Neural progenitor cell (in vitro differentiated cells): Measurements from ENCODE around the gene OIP5. TPM values are rescaled to one million over a fixed set of nuclear protein-coding genes. Genes with fewer than 3 reads are reported as not detected.
A peak's percentile ranks its signal among the peaks of the same experiment; 100 is the strongest.
"Not testable (repeated sequence)": the region's sequence is repeated elsewhere in the genome, so short reads cannot be mapped to it uniquely, and the experiment has no call there.

Experiments used
- DNase-seq: peaks from one replicate; pipeline ENCODE4 v3.0.0-alpha.2; 2016; ENCODE audit warnings: low spot score
- H2AFZ ChIP-seq: fragments of 200-600 bp; sonication (generic); replicated peaks from 2 replicates; pipeline ENCODE4 v1.6.1; 2016; ENCODE audit warnings: antibody characterized with exemption
- H3F3A ChIP-seq: fragments of 200-600 bp; sonication (generic); 2 replicates; pipeline ENCODE4 v1.6.1; 2016; ENCODE audit warnings: antibody characterized with exemption, low read depth
- H3K27ac ChIP-seq: fragments of 200-600 bp; sonication (generic); 2 replicates; pipeline ENCODE4 v1.5.1; 2016; ENCODE audit warnings: mild to moderate bottlenecking
- H3K27me3 ChIP-seq: fragments of 200-600 bp; sonication (generic); 2 replicates; pipeline ENCODE4 v1.6.1; 2016; ENCODE audit warnings: mild to moderate bottlenecking, moderate library complexity
- H3K36me3 ChIP-seq: fragments of 200-600 bp; sonication (generic); 2 replicates; pipeline ENCODE4 v1.5.1; 2016
- H3K4me1 ChIP-seq: fragments of 200-600 bp; sonication (generic); 2 replicates; pipeline ENCODE4 v1.6.1; 2016; ENCODE audit warnings: mixed run types
- H3K4me2 ChIP-seq: fragments of 200-600 bp; sonication (generic); 2 replicates; pipeline ENCODE4 v1.6.1; 2016
- H3K4me3 ChIP-seq: fragments of 200-600 bp; sonication (generic); 2 replicates; pipeline ENCODE4 v1.5.1; 2016
- H3K79me2 ChIP-seq: fragments of 200-600 bp; sonication (generic); 2 replicates; pipeline ENCODE4 v1.6.1; 2016; ENCODE audit warnings: low read depth
- H3K9ac ChIP-seq: fragments of 200-600 bp; sonication (generic); 2 replicates; pipeline ENCODE4 v1.6.1; 2016
- H3K9me3 ChIP-seq: fragments of 200-600 bp; sonication (generic); 2 replicates; pipeline ENCODE4 v1.5.1; 2016; ENCODE audit warnings: low read depth
- H4K20me1 ChIP-seq: fragments of 200-600 bp; sonication (generic); 2 replicates; pipeline ENCODE4 v1.6.1; 2016; ENCODE audit warnings: low read depth
- H3K27ac Mint-ChIP-seq: 3 replicates; pipeline ENCODE4 v1.8.0; 2021; ENCODE audit warnings: mixed read lengths
- H3K27me3 Mint-ChIP-seq: 2 replicates; pipeline ENCODE4 v1.8.0; 2022; ENCODE audit warnings: low read depth, mild to moderate bottlenecking, inconsistent platforms, moderate library complexity, mixed read lengths; ENCODE audit not compliant: insufficient read depth
- H3K36me3 Mint-ChIP-seq: 3 replicates; pipeline ENCODE4 v1.8.0; 2021; ENCODE audit warnings: mixed read lengths
- H3K4me1 Mint-ChIP-seq: 3 replicates; pipeline ENCODE4 v1.8.0; 2021; ENCODE audit warnings: mixed read lengths
- H3K4me3 Mint-ChIP-seq: 3 replicates; pipeline ENCODE4 v1.8.0; 2021; ENCODE audit warnings: mild to moderate bottlenecking, moderate library complexity, mixed read lengths
- H3K9me3 Mint-ChIP-seq: 3 replicates; pipeline ENCODE4 v1.8.0; 2020; ENCODE audit warnings: mixed read lengths
- EZH2 ChIP-seq: fragments of 200-600 bp; sonication (generic); IDR thresholded peaks from 2 replicates; pipeline ENCODE4 v1.6.1; 2017; ENCODE audit warnings: antibody characterized with exemption, mild to moderate bottlenecking, moderate library complexity
- EZH2phosphoT487 ChIP-seq: fragments of 200-600 bp; sonication (generic); IDR thresholded peaks from 2 replicates; pipeline ENCODE4 v1.6.1; 2017; ENCODE audit warnings: antibody characterized with exemption
- total RNA-seq: library from RNA; depleted of rRNA; stranded (reverse); fragments of >200 nt; gene quantifications from 2 replicates; pipeline ENCODE4 v1.2.3, GENCODE V29; 2015; ENCODE audit warnings: low replicate concordance
- TF ChIP-seq, protein P1 (sequence below): fragments of 200-600 bp; sonication (generic); IDR thresholded peaks from 2 replicates; pipeline ENCODE4 v1.5.1; 2017; ENCODE audit warnings: antibody characterized with exemption, mild to moderate bottlenecking

The OIP5 gene
- total RNA-seq, 1 donor from 2014 or later: 70.2 TPM

DNA sequence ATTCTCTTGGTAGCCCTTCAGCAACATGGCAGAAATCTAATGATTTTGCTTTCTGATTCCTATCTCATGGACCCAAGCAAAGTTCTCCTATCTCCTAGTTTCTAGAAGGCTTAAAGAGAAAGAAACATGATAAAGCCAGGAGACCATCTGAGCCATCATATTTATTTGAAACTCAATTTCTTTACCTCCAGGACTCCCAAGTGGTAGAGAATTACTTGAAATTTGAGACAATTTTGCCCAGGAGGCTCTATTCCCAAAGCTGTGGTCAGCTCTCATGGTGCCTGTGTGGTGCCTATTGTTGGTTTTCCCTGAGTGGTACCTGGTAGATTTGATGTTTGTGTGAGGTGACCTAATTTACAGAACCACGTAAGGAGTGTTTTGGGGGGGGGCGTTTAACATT is 62.5 kb downstream of the OIP5 start:
- Mint-ChIP-seq H3K4me3 (no peak overlapping the region), H3K27ac (no peak overlapping the region), H3K36me3 (peaks cover 19% of the 10 kb centered on the region), H3K4me1 (no peaks in the 10 kb centered on the region), H3K9me3 (no peaks in the 10 kb centered on the region), H3K27me3 (no peaks in the 10 kb centered on the region)
- Histone ChIP-seq H3K9ac (no peak overlapping the region), H2AFZ (no peak overlapping the region), H4K20me1 (no peaks in the 10 kb centered on the region), H3K4me3 (no peak overlapping the region), H3K4me2 (no peak overlapping the region), H3K27ac (no peak overlapping the region), H3K9me3 (no peaks in the 10 kb centered on the region), H3F3A (no peaks in the 10 kb centered on the region), H3K27me3 (no peaks in the 10 kb centered on the region), H3K36me3 (no peaks in the 10 kb centered on the region), H3K79me2 (no peaks in the 10 kb centered on the region), H3K4me1 (no peaks in the 10 kb centered on the region)
- DNase-seq: no peak
- TF ChIP-seq, protein P1, sequence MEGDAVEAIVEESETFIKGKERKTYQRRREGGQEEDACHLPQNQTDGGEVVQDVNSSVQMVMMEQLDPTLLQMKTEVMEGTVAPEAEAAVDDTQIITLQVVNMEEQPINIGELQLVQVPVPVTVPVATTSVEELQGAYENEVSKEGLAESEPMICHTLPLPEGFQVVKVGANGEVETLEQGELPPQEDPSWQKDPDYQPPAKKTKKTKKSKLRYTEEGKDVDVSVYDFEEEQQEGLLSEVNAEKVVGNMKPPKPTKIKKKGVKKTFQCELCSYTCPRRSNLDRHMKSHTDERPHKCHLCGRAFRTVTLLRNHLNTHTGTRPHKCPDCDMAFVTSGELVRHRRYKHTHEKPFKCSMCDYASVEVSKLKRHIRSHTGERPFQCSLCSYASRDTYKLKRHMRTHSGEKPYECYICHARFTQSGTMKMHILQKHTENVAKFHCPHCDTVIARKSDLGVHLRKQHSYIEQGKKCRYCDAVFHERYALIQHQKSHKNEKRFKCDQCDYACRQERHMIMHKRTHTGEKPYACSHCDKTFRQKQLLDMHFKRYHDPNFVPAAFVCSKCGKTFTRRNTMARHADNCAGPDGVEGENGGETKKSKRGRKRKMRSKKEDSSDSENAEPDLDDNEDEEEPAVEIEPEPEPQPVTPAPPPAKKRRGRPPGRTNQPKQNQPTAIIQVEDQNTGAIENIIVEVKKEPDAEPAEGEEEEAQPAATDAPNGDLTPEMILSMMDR: no peak
- no peak for TF ChIP-seq EZH2
- no peak for TF ChIP-seq EZH2phosphoT487

DNA sequence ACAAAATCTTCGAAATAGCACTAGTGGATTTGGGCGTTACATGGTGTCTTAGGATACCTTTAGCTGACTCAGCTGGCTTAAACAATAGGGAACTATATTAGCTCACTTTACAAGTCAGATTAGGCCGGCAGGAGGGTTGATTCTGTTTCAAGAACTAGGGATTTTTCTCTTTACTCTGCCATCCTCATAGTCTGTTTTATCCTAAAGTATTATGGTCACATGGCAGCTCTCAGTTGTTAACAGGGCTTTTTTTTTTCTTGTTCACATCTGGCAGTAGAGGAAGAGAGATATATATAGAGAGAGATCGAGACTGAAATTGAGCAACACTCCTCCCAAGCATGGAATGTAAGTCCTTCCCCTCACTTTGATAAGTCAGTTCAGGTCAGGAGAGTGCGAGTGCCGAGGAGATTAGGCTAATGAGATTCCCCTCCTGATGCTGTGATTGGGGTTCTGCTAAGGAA is 68.5 kb downstream of the OIP5 start:
- Mint-ChIP-seq H3K27me3 (peaks cover 2% of the 10 kb centered on the region), H3K27ac (no peak overlapping the region), H3K4me3 (no peak overlapping the region), H3K4me1 (peaks cover 5% of the 10 kb centered on the region), H3K9me3 (no peaks in the 10 kb centered on the region), H3K36me3 (peaks cover 25% of the 10 kb centered on the region)
- DNase-seq: peak; percentile 70
- TF ChIP-seq, protein P1: no peak
- TF ChIP-seq EZH2phosphoT487: no peak
- TF ChIP-seq EZH2: no peak
- Histone ChIP-seq H3F3A (peaks cover 11% of the 10 kb centered on the region), H3K9ac (no peak overlapping the region), H2AFZ (no peak overlapping the region), H3K27me3 (no peaks in the 10 kb centered on the region), H3K79me2 (no peaks in the 10 kb centered on the region), H3K9me3 (no peaks in the 10 kb centered on the region), H3K36me3 (no peaks in the 10 kb centered on the region), H3K4me3 (no peak overlapping the region), H4K20me1 (peaks cover 3% of the 10 kb centered on the region), H3K4me2 (peak overlapping the region; percentile 39), H3K4me1 (peaks cover 10% of the 10 kb centered on the region), H3K27ac (no peak overlapping the region)

DNA sequence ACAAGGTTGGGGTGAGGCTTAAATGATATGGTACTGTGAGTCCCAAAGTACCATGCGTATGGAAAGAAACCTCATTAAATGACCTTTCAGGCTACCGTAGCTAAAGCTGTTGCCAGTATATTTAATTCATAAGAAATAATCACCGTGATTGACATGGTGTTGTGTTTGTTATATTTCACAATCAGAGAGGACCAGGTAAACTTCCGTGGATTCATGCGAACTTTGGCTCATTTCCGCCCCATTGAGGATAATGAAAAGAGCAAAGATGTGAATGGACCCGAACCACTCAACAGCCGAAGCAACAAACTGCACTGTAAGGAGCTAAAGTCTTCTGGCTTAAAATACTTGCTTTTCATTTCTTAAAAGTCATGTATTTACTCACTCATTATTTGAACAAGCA is 69.8 kb downstream of the OIP5 start:
- Histone ChIP-seq H3K4me3 (no peak overlapping the region), H3K36me3 (no peaks in the 10 kb centered on the region), H3K27me3 (no peaks in the 10 kb centered on the region), H2AFZ (no peak overlapping the region), H3F3A (peaks cover 11% of the 10 kb centered on the region), H3K9ac (no peak overlapping the region), H3K4me2 (no peak overlapping the region), H3K9me3 (no peaks in the 10 kb centered on the region), H3K27ac (no peak overlapping the region), H3K79me2 (no peaks in the 10 kb centered on the region), H3K4me1 (peaks cover 10% of the 10 kb centered on the region), H4K20me1 (peaks cover 3% of the 10 kb centered on the region)
- no peak for DNase-seq
- H3K4me3 Mint-ChIP-seq: no peak overlapping the region
- peaks cover 2% of the 10 kb centered on the region for H3K27me3 Mint-ChIP-seq
- TF ChIP-seq EZH2phosphoT487: no peak
- peaks cover 5% of the 10 kb centered on the region for H3K4me1 Mint-ChIP-seq
- H3K36me3 Mint-ChIP-seq: peaks cover 24% of the 10 kb centered on the region
- no peaks in the 10 kb centered on the region for H3K9me3 Mint-ChIP-seq
- no peak overlapping the region for H3K27ac Mint-ChIP-seq

DNA sequence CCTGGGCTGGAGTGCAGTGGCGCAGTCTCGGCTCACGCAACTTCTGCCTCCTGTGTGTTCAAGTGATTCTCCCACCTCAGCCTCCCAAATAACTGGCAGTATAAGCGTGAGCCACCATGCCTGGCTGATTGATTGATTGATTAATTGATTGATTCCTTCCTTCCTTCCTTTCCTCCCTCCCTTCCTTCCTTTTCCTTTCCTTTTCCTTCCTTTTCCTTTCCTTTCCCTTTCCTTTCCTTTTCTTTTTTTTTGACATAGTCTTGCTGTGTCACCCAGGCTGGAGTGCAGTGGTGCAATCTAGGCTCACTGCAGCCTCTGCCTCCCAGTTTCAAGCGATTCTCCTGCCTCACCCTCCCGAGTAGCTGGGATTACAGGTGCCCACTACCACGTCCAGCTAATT is 71.5 kb downstream of the OIP5 start:
- not testable (repeated sequence) for H3K27me3 Mint-ChIP-seq, H3K4me3 ChIP-seq, H4K20me1 ChIP-seq, H3K4me3 Mint-ChIP-seq, H2AFZ ChIP-seq, H3K4me2 ChIP-seq, H3K9me3 ChIP-seq, H3K4me1 Mint-ChIP-seq, H3K79me2 ChIP-seq, H3K9ac ChIP-seq, H3K36me3 ChIP-seq, H3K27ac ChIP-seq, H3K9me3 Mint-ChIP-seq, H3K27ac Mint-ChIP-seq, DNase-seq, H3K27me3 ChIP-seq, H3K4me1 ChIP-seq
- peaks cover 19% of the 10 kb centered on the region for H3K36me3 Mint-ChIP-seq
- H3F3A ChIP-seq: peaks cover 11% of the 10 kb centered on the region
